Peyer's patch (tissue), 4 donors: ENCODE data around the gene ZNF283.

Experiments
- POLR2A ChIP-seq, 2 donors: fragments of 450-650 bp; IDR thresholded peaks; one replicate each; pipeline ENCODE4 v1.5.1; 2017; ENCODE audit warnings: antibody characterized with exemption in 2 of 2, mild to moderate bottlenecking in 2 of 2, moderate library complexity in 2 of 2
- TF ChIP-seq, protein P1 (sequence below), 6 experiments: fragments of 450-650 bp in 4 of 6; fragments of 200-600 bp in 2 of 6; sonication (generic) in 1 of 6; IDR thresholded peaks; one replicate each; pipeline ENCODE4 v1.5.1; 2017 to 2019; ENCODE audit warnings: antibody characterized with exemption in 6 of 6, mild to moderate bottlenecking in 3 of 6, moderate library complexity in 1 of 6

DNA sequence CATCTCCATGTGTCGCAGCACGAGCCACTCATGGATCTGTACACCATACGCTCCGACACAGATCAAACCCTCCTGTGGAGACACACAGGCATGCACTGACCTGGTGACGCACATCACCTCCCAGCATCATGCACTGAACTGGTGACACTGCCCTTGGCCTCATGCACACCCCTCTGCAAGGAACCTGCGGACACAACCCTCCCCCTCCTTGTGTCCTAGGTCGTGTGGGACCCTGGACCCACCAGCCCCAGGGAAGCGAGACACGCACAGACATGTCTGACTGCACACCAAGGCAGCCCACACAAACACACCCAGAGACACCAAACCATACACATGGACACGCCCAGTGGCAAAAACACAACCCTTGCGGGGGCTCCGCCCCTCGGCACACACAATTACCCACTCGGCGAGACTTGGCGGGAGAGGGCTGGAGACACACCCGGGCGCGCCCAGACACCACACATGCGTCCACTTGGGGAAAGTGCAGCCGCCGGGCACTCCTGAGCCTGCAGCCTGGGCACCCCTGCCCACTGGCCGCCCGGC, 44.4 kb upstream of the ZNF283 start:
- TF ChIP-seq, protein P1, sequence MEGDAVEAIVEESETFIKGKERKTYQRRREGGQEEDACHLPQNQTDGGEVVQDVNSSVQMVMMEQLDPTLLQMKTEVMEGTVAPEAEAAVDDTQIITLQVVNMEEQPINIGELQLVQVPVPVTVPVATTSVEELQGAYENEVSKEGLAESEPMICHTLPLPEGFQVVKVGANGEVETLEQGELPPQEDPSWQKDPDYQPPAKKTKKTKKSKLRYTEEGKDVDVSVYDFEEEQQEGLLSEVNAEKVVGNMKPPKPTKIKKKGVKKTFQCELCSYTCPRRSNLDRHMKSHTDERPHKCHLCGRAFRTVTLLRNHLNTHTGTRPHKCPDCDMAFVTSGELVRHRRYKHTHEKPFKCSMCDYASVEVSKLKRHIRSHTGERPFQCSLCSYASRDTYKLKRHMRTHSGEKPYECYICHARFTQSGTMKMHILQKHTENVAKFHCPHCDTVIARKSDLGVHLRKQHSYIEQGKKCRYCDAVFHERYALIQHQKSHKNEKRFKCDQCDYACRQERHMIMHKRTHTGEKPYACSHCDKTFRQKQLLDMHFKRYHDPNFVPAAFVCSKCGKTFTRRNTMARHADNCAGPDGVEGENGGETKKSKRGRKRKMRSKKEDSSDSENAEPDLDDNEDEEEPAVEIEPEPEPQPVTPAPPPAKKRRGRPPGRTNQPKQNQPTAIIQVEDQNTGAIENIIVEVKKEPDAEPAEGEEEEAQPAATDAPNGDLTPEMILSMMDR (IDR thresholded peaks at IDR 0.05): no peak
- peak in 1 of 2 donors; percentile 4 for TF ChIP-seq POLR2A (IDR thresholded peaks at IDR 0.05)
